Measurements from ENCODE around the gene GDPD5.

Gene GDPD5

DNA sequence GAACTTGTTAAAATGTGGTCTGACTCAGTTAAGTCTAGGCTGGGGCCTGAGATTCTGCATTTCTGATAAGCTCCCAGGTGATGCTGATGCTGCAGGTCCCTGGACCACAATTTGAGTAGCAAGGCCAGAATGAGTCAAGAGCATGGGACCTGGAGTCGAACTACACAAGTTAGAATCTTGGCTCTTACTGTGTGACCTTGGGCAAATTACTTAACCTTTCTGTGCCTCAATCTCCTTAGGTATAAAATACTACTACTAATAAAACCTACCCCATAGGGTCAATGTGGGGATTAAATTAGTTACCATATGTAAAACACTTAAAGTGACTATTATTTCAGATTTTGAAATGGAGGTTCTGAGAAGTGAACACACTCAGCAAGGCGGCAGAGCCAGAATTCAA is 34.3 kb downstream of the GDPD5 start:
- FAIRE-seq (no peak), DNase-seq (ENCODE audit: insufficient read length, low spot score) (no peak)
- TF ChIP-seq POLR2A (IDR thresholded peaks at IDR 0.05; ENCODE audit: low read depth, low read length) = no peak

DNA sequence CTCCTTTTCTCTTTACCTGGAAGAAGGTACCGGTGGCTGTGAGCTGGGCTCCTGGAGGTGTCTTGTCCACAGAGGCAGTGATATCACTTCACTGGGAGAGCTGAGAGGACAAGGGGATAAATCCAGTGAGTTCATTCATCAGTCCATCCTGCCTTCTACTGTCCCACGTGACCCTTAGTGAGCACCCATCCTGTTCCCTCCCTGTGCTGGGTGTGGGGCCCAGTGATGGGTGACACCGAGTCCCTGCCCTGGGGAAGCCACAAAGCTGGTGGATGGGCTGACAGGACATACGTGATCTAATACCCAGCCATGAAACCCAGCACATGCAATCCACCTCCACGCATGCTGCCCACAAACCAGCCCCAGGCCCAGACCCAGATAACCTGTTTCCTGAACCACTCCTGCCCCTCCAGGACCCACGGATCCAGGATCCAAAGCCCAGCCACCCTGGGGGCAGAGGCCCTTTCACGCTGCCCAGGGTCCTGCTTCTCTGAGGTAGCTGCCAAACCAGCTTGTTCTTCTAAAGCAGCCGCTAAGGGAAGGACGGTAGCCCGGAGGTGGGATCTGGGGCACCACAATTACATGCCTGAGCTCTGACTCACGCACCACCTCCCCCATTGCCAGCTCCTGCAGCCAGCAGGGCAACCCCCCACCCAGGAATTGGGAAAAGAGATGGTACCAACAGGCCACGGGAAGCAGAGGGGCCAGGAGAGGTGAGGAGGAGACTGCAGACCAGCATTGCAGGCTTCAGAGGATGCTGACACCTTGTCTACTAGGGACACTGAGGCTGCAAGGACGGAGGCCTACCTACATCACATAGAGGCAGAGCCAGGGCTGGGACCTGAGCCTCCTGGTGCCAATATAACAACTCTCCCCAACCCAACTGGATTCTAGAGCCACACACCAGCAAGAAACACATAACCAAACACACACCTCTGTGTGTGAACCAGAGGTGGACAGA is 35.2 kb downstream of the GDPD5 start:
- FAIRE-seq = no peak
- DNase-seq (ENCODE audit: insufficient read length, low spot score) = peak; percentile 59
- no peak for TF ChIP-seq POLR2A (IDR thresholded peaks at IDR 0.05; ENCODE audit: low read depth, low read length)

DNA sequence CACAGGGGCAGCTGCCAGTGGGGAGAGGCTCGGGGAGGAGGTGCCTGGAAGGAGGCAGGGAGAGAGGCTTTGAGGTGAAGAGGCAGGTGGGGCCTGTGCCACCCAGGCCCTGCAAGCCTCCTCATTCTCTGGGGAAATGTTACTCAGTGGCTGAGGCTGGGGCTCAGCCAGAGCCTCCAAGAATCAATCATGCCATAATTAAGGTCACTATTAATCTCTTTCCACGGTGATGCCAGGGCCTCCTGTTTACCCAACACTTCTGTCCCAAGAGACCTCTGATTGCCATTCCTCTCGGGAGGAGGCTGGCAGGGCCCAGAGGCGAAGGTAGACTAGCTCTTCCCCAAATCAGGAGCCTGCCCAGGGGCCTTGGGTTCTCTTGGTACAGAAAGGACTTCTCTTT is 38.4 kb downstream of the GDPD5 start:
- no peak for FAIRE-seq
- TF ChIP-seq POLR2A (IDR thresholded peaks at IDR 0.05; ENCODE audit: low read depth, low read length) = no peak
- DNase-seq (ENCODE audit: insufficient read length, low spot score) = no peak

DNA sequence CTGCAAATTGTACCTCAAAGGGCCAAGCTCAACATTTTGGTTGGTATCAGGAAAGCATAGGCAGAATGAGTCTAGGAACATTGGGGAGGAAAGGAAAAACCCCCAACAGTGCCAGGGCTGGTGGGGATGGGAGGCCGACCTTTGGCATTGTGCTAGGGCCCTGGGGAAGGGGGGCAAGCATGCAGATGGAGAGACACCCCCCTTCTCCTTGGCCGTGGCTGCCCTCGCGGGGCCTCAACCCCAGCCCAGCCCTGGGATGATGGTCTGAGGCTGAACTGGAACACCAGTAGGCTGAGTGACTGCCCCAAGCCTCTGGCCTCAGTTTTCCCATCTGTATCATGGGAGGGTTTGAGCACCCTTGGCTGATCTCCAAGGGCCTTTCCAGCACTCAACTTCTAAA is 40.0 kb downstream of the GDPD5 start:
- no peak for DNase-seq (ENCODE audit: insufficient read length, low spot score)
- no peak for FAIRE-seq
- TF ChIP-seq POLR2A (IDR thresholded peaks at IDR 0.05; ENCODE audit: low read depth, low read length) = no peak

- DNase-seq (ENCODE audit: insufficient read length, low spot score) (no peak), FAIRE-seq (no peak)
- no peak for TF ChIP-seq POLR2A (IDR thresholded peaks at IDR 0.05; ENCODE audit: low read depth, low read length)
Observed at GRCh38 chr11:75482931-75483469, 42.7 kb downstream of the GDPD5 start.

GRCh38 chr11:75481922-75482606 is 43.7 kb downstream of the GDPD5 start:
- FAIRE-seq = no peak

DNA sequence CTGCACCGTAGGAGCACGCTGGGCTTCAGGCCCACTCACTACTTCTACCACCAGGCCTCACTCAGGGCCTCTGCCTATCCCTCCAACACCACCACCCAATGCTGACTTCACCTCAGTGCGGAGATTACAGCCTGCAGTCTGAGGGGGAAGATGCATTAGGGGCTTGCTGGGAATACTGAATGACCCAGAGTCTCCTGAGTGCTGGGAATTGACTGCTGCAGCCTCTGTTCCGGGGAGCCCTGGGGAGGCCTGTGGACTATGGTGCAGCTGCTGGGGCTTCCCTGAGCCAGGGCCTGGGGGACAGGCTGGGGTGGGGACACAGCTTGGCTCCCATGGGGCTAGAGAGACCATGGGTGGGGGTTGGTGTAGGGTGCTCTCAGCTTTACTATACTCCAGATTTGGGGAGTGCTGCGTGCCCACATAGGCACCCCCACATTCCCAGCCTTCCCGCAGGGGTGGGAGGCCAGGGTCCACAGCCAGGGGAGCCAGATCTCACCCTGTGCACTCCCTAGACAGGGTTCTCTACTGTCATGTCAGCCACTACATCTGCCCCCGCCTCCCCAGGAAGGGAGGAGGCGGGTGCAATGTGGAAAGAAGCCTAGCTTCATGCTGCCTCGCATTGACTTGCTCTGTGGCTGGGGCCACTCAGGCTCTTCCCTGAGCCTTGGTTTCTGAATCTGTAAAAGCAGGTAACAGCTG is 44.4 kb downstream of the GDPD5 start:
- DNase-seq (ENCODE audit: insufficient read length, low spot score) (no peak), FAIRE-seq (no peak)
- TF ChIP-seq POLR2A (IDR thresholded peaks at IDR 0.05; ENCODE audit: low read depth, low read length) = no peak

More at GRCh38 chr11:75481922-75482606, 43.7 kb downstream of the GDPD5 start:
- DNase-seq (ENCODE audit: insufficient read length, low spot score) = no peak
- no peak for TF ChIP-seq POLR2A (IDR thresholded peaks at IDR 0.05; ENCODE audit: low read depth, low read length)

GRCh38 chr11:75480185-75481175 is 45.3 kb downstream of the GDPD5 start:
- no peak for TF ChIP-seq POLR2A (IDR thresholded peaks at IDR 0.05; ENCODE audit: low read depth, low read length)
- FAIRE-seq (no peak), DNase-seq (ENCODE audit: insufficient read length, low spot score) (no peak)

DNA sequence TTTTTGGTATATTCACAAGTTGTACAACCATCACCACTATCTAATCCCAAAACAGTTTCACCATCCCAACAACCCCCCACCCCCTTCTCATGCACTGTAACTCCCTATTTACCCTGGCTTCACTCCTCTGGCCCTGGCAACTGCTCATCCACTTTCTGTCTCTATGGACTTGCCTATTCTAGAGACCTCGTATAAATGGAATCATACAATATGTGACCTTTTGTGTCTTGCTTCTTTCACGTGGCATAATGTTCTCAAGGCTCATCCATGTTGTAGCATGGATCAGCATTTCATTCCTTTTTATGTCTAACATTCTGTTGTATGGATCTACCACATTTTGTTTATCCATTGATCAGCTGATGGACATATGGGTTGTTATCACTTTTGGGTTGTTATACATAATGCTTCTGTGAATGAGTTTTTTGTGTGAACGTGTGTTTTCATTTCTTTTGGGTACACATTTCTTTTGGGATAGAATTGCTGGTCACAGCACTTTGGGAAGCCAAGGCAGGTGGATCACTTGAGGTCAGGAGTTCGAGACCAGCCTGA is 46.1 kb downstream of the GDPD5 start:
- FAIRE-seq = no peak
- no peak for DNase-seq (ENCODE audit: insufficient read length, low spot score)

DNA sequence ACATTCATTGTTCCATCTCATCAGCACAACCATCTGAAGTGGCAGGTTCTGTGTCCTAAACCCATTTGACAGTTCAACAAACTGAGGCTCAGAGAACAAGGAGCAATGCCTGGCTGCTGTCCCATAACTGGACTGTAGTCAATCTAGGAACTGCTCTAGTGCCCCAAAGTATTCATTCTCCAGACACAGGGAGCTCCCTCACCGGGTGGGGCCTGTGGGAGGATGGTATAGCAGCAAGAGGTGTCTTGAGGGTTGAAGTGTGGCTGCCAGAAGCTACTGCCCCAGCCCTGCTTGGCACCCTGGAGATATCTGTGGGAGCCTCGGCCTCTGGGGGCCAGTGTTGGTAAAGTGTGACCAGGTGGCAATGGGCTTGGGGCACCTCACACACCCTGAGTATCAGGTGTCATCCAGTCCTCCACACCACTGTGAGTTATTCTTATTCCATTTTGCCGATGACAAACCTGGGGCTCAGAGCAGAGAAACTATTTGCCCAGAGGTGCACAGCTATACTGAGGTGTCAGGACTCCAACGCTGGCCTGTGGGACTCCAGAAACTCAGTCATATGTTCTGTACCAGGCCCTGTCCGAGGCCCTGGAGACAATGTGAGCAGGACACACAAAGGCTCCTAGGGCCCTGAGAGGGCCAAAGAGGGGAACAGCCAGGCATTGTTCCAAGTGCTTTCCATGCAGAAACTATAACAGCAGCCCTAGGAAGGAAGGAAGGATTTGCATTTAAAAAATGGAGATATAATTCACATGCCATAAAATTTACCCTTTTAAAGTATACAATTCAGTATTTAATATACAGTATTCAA is 46.8 kb downstream of the GDPD5 start:
- FAIRE-seq = no peak
- no peak for DNase-seq (ENCODE audit: insufficient read length, low spot score)
- no peak for TF ChIP-seq POLR2A (IDR thresholded peaks at IDR 0.05; ENCODE audit: low read depth, low read length)

More for the DNA sequence above, 46.1 kb downstream of the GDPD5 start:
- no peak for TF ChIP-seq POLR2A (IDR thresholded peaks at IDR 0.05; ENCODE audit: low read depth, low read length)

GRCh38 chr11:75477614-75477935 is 48.2 kb downstream of the GDPD5 start:
- no peak for FAIRE-seq
- DNase-seq (ENCODE audit: insufficient read length, low spot score) = no peak

More at GRCh38 chr11:75477614-75477935, 48.2 kb downstream of the GDPD5 start:
- TF ChIP-seq POLR2A (IDR thresholded peaks at IDR 0.05; ENCODE audit: low read depth, low read length) = no peak
